Posterior cingulate gyrus (tissue), 11 donors: Measurements from ENCODE around the gene SHISAL1.

Experiments used
- DNase-seq, 10 donors: peaks; one replicate each; pipeline versions ENCODE4 v3.0.0 to v3.0.0-alpha.2; 2020 to 2021; ENCODE audit warnings: mixed read lengths in 3 of 10
- intact Hi-C: fragments of 100-400 bp; cut with DNase I; formaldehyde crosslinking; loops from one replicate; pipeline ENCODE4 v1.15.1; 2023

The SHISAL1 gene

GRCh38 chr22:44220727-44221680, 91.7 kb downstream of the SHISAL1 start:
- intact Hi-C loops: no loop called here

GRCh38 chr22:44219101-44219870, 93.5 kb downstream of the SHISAL1 start:
- DNase-seq: peak in 1 of 10 donors; percentile 56
- intact Hi-C loops: no loop called here

More at GRCh38 chr22:44220727-44221680, 91.7 kb downstream of the SHISAL1 start:
- DNase-seq: peak in 1 of 10 donors; percentile 62

GRCh38 chr22:44218071-44218470, 94.7 kb downstream of the SHISAL1 start:
- intact Hi-C loops: no loop called here
- peak in 1 of 10 donors; percentile 48 for DNase-seq

GRCh38 chr22:44217346-44217745, 95.4 kb downstream of the SHISAL1 start:
- intact Hi-C loops: no loop called here
- peak in 1 of 10 donors; percentile 53 for DNase-seq

GRCh38 chr22:44215287-44215686, 97.5 kb downstream of the SHISAL1 start:
- no peak for DNase-seq
- intact Hi-C loops: no loop called here

- no peak for DNase-seq
- intact Hi-C loops: no loop called here
These were observed 98.0 kb downstream of the SHISAL1 start for GRCh38 chr22:44214764-44215163.

GRCh38 chr22:44214187-44214586, 98.6 kb downstream of the SHISAL1 start:
- no peak for DNase-seq
- intact Hi-C loops: no loop called here

- intact Hi-C loops: no loop called here
- no peak for DNase-seq
These were observed 99.2 kb downstream of the SHISAL1 start for GRCh38 chr22:44213489-44214043.

GRCh38 chr22:44212936-44213335, 99.8 kb downstream of the SHISAL1 start:
- intact Hi-C loops: no loop called here
- no peak for DNase-seq

GRCh38 chr22:44211946-44212930, 100.5 kb downstream of the SHISAL1 start:
- intact Hi-C loops: no loop called here
- DNase-seq: peak in 8 of 10 donors; percentile 61 to 96 (median 74)

- intact Hi-C loops: no loop called here
- no peak for DNase-seq
These were observed 101.3 kb downstream of the SHISAL1 start for GRCh38 chr22:44211256-44211945.

- intact Hi-C loops: no loop called here
These were observed 102.0 kb downstream of the SHISAL1 start for GRCh38 chr22:44210722-44211121.

GRCh38 chr22:44209343-44209742, 103.4 kb downstream of the SHISAL1 start:
- DNase-seq: no peak
- intact Hi-C loops: no loop called here

More at GRCh38 chr22:44210722-44211121, 102.0 kb downstream of the SHISAL1 start:
- no peak for DNase-seq

GRCh38 chr22:44207981-44208317, 104.8 kb downstream of the SHISAL1 start:
- intact Hi-C loops: no loop called here
- no peak for DNase-seq

- intact Hi-C loops: no loop called here
- DNase-seq: no peak
These were observed 105.4 kb downstream of the SHISAL1 start for GRCh38 chr22:44207173-44207980.

GRCh38 chr22:44206696-44207095, 106.1 kb downstream of the SHISAL1 start:
- DNase-seq: peak in 1 of 10 donors; percentile 35
- intact Hi-C loops: no loop called here

- DNase-seq: peak in 1 of 10 donors; percentile 72
- intact Hi-C loops: no loop called here
These were observed 106.5 kb downstream of the SHISAL1 start for GRCh38 chr22:44206330-44206645.

- intact Hi-C loops: no loop called here
- peak in 2 of 10 donors; percentile 56 to 66 for DNase-seq
These were observed 107.0 kb downstream of the SHISAL1 start for GRCh38 chr22:44205516-44206329.
